DMS114 treated with DMSO at 0.1 percent for 48 hours (cell line): ENCODE measurements around the gene HTR3B.
"Not testable (repeated sequence)": the region's sequence is repeated elsewhere in the genome, so short reads cannot be mapped to it uniquely, and the experiment has no call there.

ENCODE experiments used
- DNase-seq: peaks from one replicate; lab custom pipeline; 2025; ENCODE audit not compliant: unreplicated experiment; lab: John Stamatoyannopoulos, UW

The HTR3B gene

DNA sequence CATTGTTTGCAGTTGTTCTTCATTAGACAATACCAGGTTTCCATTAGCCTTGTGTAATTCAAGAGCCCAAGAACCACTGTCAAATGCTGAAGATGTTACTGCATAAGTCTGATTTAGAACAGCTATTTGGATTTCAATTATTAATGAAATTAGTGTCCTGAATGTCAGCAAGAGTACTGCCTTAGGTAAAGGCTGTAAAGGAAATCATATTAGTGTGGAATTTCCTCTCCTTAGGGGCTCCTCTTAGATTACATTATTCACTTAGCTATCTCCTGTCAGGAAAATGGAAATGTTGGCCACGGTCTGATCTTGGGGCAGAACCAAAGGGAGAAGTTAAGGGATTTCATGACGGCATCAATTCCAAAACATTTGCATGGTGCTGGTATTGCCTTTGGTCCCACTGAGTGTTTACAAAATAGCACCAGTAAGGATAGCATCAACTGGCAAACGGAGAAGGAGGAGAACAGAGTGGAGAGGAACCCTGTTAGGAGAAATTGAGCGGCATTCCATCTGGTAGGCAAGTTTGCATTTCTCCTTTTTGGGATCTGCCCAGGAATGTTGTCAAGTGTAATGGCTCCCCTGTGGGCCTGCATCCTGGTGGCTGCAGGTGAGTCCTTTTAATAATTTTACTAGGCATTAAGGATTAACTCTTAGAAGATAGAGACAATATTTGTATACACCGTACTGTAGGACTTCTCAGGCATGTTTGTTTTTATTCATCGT lies at the start of gene HTR3B:
Gene HTR3B (plus strand): TSS at position 418 of the 723 bp plus-strand sequence. CDS start 138 bp downstream, at position 556.
- DNase-seq: no peak

- DNase-seq: no peak
Measured at GRCh38 chr11:113855803-113856202, 48.8 kb upstream of the HTR3B start.

DNA sequence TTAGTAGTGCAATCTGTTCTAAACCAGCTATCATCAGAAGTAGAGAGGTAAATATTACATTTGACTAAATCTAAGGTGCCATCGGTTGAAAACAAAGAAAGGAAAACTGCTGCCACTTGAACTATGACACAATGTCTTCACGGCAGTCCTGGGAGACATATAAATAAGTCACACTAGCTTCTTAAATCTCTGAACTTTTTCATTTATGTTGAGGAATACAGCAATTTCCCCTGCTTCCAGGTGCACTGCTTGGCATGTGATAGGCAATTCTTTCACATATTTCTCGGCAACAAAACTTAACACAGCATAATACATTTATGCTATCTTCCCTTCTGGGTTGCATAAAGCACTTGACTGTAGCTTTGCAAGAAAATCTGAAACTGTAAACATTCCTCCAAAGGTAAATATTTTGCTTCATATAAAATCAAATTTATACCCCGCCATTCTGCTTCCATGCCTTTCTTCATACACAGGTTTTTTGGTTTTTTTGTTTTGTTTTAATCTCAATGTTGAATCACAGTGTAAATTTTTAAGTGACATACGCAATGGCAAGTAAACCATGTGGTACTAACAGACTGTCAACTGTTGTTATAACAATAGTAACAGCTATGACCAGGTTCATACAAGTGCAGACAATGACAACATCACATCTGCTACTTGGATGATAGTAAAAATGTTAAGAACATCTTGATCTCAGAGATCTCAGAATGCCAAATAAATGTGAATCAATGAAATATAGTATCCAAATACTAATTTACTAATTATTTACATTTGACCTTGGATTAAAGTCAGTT lies 47.4 kb upstream of the HTR3B start:
- DNase-seq: no peak

DNA sequence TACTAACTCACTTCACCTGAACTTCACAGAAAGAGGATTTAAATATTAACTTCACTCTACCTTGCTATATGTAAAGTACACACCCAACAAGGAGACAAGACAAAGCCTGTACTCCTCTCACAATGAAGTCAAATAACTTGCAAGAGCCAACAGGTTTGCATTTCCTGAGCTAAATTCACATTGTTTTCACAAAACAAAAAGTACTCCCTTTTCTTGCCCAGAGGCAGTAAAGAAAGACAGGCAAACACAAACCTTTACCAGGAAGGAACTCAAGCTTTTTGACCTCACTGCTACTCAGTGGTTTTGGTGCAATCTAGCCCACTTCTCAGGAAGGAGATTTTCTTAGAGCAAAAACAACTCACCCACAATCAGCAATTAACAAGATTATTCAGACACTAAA lies 44.9 kb upstream of the HTR3B start:
- DNase-seq: no peak

GRCh38 chr11:113862435-113862834 lies 42.2 kb upstream of the HTR3B start:
- DNase-seq: no peak

GRCh38 chr11:113864410-113864809 lies 40.2 kb upstream of the HTR3B start:
- no peak for DNase-seq

DNA sequence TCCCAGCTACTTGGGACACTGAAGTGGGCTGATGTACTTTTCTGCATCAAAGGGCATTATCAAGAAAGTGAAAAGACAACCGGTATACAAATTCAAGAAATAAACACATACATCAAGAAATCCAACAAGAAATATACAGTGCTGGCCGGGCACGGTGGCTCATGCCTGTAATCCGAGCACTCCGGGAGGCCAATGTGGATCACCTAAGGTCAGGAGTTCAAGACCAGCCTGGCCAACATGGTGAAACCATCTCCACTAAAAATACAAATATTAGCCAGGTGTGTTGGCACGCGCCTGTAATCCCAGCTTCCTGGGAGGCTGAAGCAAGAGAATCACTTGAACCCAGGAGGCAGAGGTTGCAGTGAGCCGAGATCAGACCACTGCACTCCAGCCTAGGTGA lies 38.7 kb upstream of the HTR3B start:
- no peak for DNase-seq

GRCh38 chr11:113867843-113868503 lies 36.6 kb upstream of the HTR3B start:
- no peak for DNase-seq

DNA sequence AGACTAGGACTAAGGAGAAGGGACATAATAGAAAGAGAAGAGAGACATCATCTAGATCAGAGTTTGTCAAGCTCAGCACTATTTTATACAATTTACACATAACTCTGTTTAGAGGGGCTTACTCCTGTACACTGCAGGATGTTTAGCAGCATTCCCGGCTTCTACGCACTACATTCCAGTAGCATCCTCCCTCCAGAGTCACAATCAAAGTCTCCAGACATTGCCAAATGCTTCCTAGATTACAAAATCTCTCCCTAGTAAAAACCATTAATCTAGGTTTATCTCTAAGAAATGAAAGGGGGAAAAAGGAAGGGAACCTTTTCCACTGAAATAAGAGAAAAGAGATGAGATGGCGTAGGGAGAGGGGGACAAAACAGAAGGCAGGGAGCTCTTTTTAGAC lies 33.3 kb upstream of the HTR3B start:
- DNase-seq: no peak

GRCh38 chr11:113873236-113873626 lies 31.4 kb upstream of the HTR3B start:
- DNase-seq: no peak

- DNase-seq: no peak
Measured at GRCh38 chr11:113874096-113874495, 30.5 kb upstream of the HTR3B start.

DNA sequence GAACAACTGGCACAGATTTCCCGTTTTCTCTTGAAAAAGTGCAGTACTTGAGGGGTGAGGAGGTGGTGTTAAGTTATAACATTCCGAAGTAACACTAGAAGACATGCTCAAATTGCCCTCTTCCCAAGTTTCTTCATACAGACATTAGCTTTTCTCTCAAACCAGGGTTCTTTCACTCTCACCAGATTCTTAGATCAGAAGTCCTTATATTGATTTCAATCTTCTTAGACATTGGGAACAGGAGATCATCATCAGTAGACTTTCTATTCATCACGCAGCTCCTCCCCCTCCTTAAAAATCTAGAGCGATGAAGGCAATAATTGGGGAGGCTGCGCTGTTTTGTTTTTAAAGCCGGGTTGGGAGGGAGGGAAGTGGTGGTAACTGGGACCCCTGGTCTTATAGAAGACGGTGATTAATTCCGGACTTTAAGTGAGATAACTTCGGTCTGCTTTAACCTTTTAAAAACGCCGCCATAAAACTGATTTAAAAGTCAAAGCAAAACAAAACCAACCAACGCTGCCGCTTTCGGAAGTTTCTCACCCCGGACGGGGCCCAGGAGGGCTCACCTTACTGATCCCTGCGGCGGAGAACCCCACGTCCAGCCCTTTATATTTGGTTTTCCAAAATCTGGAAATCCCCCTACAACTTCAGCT lies 29.9 kb upstream of the HTR3B start:
- DNase-seq: no peak

- peak; percentile 71 for DNase-seq
Measured at GRCh38 chr11:113875234-113876073, 29.1 kb upstream of the HTR3B start, which contains the start of gene USP28. TSS of gene USP28 (minus strand) at chr11:113875572. CDS start at chr11:113875501, 71 bp downstream.

DNA sequence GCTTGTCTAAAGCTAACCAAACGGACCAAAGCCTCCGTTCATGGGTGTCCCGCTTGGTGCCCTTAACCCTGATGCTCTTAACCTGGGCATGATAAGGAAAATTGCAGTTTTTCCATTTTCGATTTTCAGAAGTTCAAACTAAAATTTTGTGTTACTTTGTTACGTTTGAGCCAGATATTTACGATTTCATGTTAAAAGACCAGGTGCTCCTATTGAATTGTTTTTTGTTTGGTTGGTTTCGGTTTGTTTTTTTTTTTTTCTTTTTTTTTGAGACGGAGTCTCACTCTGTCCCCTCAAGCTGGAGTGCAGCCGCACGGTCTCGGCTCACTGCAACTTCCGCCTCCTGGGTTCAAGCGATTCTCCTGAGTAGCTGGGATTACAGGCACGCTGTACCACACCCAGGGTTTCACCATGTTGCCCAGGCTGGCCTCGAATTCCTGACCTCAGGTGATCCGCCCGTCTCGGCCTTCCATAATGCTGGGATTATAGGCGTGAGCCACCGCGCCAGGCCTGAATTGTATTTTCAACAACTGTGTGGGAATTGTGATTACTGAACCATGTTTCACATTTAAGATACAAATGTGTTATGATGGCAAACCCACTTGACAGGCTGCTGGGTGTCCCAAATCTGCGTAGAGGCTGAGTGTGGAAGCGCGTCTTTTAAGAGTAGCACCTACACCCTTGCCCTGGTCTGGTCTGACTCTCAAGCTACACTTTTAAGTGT lies 28.4 kb upstream of the HTR3B start:
- DNase-seq: no peak

- DNase-seq: no peak
Measured at GRCh38 chr11:113876798-113877669, 27.6 kb upstream of the HTR3B start.

DNA sequence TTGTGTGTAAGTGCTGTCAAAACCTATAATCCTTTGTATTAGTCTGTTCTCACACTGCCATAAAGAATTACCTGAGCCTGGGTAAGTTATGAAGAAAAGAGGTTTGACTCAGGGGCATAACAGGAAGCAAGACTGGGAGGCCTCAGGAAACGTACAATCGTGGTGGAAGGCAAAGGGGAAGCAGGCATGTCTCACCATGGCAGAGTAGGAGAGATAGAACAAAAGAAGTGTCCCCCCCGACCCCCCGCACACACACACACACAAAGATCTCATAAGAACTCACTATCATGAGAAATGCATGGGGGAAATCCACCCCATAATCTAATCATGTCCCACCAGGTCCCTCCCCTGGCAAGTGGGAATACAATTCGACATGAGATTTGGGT lies 26.9 kb upstream of the HTR3B start:
- no peak for DNase-seq

DNA sequence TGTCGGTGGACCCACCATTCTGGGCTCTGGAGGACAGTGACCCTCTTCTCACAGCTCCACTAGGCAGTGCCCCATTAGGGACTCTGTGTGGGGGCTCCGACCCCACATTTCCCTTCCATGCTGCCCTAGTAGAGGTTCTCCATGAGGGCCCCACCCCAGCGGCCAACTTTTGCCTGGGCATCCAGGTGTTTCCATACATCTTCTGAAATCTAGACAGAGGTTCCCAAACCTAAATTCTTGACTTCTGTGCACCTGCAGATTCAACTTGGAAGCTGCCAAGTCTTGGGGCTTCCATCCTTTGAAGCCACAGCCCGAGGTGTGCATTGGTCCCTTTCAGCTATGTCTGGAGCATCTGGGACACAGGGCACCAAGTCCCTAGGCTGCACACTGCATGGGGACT lies 25.1 kb upstream of the HTR3B start:
- not testable (repeated sequence) for DNase-seq

GRCh38 chr11:113880971-113881370 lies 23.6 kb upstream of the HTR3B start:
- DNase-seq: no peak

DNA sequence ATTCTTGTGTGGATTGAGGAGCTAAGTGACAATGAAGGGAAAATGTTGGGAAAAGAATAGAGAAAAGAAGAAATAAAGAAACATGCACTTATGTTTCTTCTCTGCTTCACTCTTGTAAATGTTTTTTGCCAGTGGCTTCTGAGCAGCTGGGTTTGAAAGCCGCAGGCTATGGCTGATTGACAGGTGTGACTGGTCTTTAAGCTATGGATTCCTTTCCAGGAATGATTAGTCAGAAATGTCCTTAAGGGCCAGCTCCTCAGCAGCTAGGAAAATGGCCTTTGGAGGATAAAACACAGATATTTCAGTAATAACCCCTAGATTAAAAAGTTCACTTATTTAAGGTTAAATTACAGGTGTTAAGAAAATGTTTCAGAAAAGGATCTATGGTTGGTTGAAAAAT lies 22.7 kb upstream of the HTR3B start:
- DNase-seq: no peak
